Fibroblast of pulmonary artery (primary cell): ENCODE results near the gene HDAC4.

Experiments
- DNase-seq: peaks from one replicate; pipeline ENCODE4 v3.0.0-alpha.2; 2010; ENCODE audit warnings: low read depth
- H3K4me3 ChIP-seq: replicated peaks from 2 replicates; pipeline ENCODE4 v1.5.1; 2011; ENCODE audit warnings: low read depth, mild to moderate bottlenecking, control low read depth, low read length, moderate library complexity
- CTCF ChIP-seq: IDR thresholded peaks from 2 replicates; pipeline ENCODE4 v1.5.1; 2011; ENCODE audit warnings: mild to moderate bottlenecking, control low read depth, low read length, inconsistent platforms; ENCODE audit errors: missing control alignments

HDAC4 gene

DNA sequence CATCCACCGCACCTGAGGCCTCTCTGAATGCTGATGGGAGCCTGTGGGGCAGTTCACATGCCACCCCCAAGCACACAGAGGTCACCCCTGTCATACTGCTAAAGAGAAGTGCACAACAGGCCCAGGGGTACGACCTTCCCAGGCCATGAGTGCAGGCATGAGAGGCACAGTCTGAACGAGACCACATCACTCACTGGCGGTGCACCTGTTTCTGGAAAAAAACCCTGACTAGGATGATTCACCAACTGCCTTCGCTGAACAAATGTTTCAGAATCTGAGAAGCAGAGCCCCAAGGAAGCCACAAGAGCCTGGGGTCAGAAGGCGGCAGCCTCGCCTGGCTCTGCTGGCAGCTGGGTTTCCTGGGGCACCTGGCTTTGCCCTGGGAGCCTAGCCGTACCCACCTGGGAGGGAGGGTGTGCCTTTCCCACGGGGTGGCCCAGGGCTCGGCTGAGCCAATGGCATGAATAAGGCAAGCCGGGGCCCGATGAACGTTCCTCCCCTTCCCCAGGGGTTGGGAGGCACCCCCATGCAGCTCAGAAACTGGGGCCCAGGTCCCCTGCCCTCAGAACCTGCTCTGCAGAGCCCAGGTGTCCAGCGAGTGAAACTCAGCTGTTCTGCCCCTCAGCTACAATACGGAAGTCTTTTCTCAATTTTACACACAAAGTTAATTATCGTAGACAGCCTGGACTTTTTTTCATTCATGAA lies 73.8 kb downstream of the HDAC4 start:
- no peak overlapping the region for H3K4me3 ChIP-seq
- no peak for TF ChIP-seq CTCF
- no peak for DNase-seq

DNA sequence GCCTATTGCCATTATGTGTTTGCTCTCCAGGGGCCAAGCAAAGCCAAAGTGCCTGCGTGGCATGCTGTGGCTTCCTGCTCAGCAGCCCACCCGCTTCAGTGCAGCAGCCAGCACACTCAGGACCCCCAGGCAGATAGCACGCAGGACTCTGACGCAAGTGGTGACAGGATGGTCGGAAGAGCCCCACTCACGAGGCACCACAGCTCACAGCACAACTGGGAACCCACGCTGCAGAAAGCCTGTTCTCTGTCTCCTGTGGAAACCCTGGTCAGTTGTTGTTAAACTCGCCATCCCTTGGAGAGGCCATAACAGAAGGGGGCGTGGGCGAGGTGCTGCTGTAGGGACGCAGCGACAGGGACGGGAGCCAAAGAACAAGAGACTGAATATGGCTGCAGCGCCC lies 76.4 kb downstream of the HDAC4 start:
- no peak overlapping the region for H3K4me3 ChIP-seq
- DNase-seq, result no peak
- TF ChIP-seq CTCF, result no peak

- no peak overlapping the region for H3K4me3 ChIP-seq
- DNase-seq, result no peak
- no peak for TF ChIP-seq CTCF
Observed at GRCh38 chr2:239323447-239323846, 77.4 kb downstream of the HDAC4 start.

GRCh38 chr2:239322416-239323086 lies 78.3 kb downstream of the HDAC4 start:
- no peak for TF ChIP-seq CTCF
- DNase-seq, result peak; percentile 62

GRCh38 chr2:239321596-239322415 lies 79.0 kb downstream of the HDAC4 start:
- TF ChIP-seq CTCF, result no peak
- no peak for DNase-seq
- no peak overlapping the region for H3K4me3 ChIP-seq

More at GRCh38 chr2:239322416-239323086, 78.3 kb downstream of the HDAC4 start:
- no peak overlapping the region for H3K4me3 ChIP-seq

DNA sequence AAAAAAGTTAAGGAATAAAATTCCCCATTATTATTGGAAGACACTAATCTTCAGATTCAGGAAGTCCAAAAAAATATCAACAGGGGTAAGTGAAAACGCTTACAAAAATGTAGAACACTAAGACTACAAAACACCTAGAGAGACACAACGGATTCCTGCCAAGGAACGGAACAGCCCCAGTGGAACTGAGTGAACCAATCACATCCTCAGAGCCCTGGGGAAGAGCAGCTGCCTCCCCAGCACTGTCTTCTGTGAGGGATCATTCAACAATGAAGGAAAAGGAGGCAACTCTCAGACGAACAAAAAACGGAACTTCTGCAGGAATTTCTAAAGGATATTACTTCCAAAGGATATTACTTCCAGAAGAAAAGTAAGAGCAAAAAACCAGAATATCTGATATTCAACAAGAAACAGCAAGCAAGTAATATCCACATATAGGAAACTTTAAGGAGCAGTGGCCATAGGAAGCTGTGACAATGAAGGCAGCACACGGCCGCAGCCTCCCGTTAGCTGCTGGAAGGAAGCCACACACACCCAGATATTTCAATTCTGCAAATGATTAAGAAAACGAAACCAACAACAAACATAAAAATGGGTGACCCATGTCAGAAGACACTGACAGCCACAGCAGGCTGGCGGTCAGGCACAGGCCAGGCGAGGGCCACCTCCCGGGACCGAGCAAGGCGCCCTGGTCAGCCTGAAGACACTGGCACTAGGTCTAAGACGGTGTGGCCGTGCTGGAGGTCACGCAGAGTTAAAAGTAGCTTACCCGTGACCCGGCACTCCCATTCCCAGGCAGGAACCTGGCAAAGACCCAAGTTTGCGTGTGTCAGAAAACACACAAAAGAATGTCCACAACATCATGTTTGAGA lies 81.8 kb downstream of the HDAC4 start:
- DNase-seq, result peak; percentile 46
- TF ChIP-seq CTCF, result no peak
- peak overlapping the region; percentile 38 for H3K4me3 ChIP-seq
